ENCODE results near the gene RNF26.

Gene RNF26

GRCh38 chr11:119288219-119288618, 46.1 kb upstream of the RNF26 start:
- Histone ChIP-seq H3K4me3 (ENCODE audit: low read depth, low read length) (no peak overlapping the region), H3K4me1 (ENCODE audit: control insufficient read depth, insufficient read depth, low read length) (no peaks in the 10 kb centered on the region), H3K27ac (ENCODE audit: extremely low read depth, low read depth, low read length) (no peak overlapping the region), H3K9me3 (ENCODE audit: control insufficient read depth, insufficient read depth, low read depth, low read length) (no peaks in the 10 kb centered on the region), H3K36me3 (ENCODE audit: control insufficient read depth in 2 of 2, insufficient read depth in 1 of 2, low read length in 2 of 2) (peaks cover 4 to 46% of the 10 kb centered on the region in 2 experiments; a peak in 2 of 3 replicates)
- ChIA-PET CTCF (interaction anchor here (1.1 to 1.9 kb wide), 2 partner anchors 11 to 92 kb away, joined by 3 to 4 read pairs; no protein-coding TSS in a partner anchor), POLR2A (no interaction called here)
- TF ChIP-seq ZNF398 (tag by site-specific recombination; IDR thresholded peaks at IDR 0.05) (no peak), ZNF426 (tag by site-specific recombination; IDR thresholded peaks at IDR 0.05) (no peak), ZNF2 (tag by site-specific recombination; IDR thresholded peaks at IDR 0.05) (no peak), PATZ1 (tag by site-specific recombination; IDR thresholded peaks at IDR 0.05) (no peak), ZNF510 (tag by site-specific recombination; IDR thresholded peaks at IDR 0.05; ENCODE audit: insufficient replicate concordance) (no peak), GLI2 (tag by site-specific recombination; IDR thresholded peaks at IDR 0.05; ENCODE audit: borderline replicate concordance, low read depth) (no peak), ZNF140 (tag by site-specific recombination; IDR thresholded peaks at IDR 0.05) (no peak), YY1 (tag by site-specific recombination; IDR thresholded peaks at IDR 0.05) (no peak)

- Histone ChIP-seq H3K9me3 (ENCODE audit: control insufficient read depth, insufficient read depth, low read depth, low read length) (no peaks in the 10 kb centered on the region), H3K4me1 (ENCODE audit: control insufficient read depth, insufficient read depth, low read length) (no peaks in the 10 kb centered on the region), H3K4me3 (ENCODE audit: low read depth, low read length) (no peak overlapping the region), H3K36me3 (ENCODE audit: control insufficient read depth in 2 of 2, insufficient read depth in 1 of 2, low read length in 2 of 2) (peaks cover 0 to 34% of the 10 kb centered on the region in 2 experiments; a peak in 2 of 3 replicates), H3K27ac (ENCODE audit: extremely low read depth, low read depth, low read length) (no peak overlapping the region)
- CTCF ChIA-PET: interaction anchor here (0.9 kb wide), 3 partner anchors 31 to 184 kb away, joined by 3 to 5 read pairs (median 4); no protein-coding TSS in a partner anchor
- POLR2A ChIA-PET: no interaction called here
- TF ChIP-seq ZNF610 (tag by site-specific recombination; IDR thresholded peaks at IDR 0.05; ENCODE audit: borderline replicate concordance): 0 out of 2 replicates have a peak, but pooled peaks have one; percentile 61
- no peak for TF ChIP-seq ZNF248 (tag by site-specific recombination; IDR thresholded peaks at IDR 0.05)
- no peak for TF ChIP-seq ZNF211 (tag by site-specific recombination; IDR thresholded peaks at IDR 0.05; ENCODE audit: low read depth)
These were observed 43.3 kb upstream of the RNF26 start for GRCh38 chr11:119290894-119291497.

GRCh38 chr11:119293461-119293860, 40.9 kb upstream of the RNF26 start:
- no peaks in the 10 kb centered on the region for H3K9me3 ChIP-seq (ENCODE audit: control insufficient read depth, insufficient read depth, low read depth, low read length)
- no peak for TF ChIP-seq ZNF341 (tag by site-specific recombination; IDR thresholded peaks at IDR 0.05; ENCODE audit: low read depth)
- TF ChIP-seq GFI1B (tag by site-specific recombination; IDR thresholded peaks at IDR 0.05): no peak
- TF ChIP-seq ZNF513 (tag by site-specific recombination; IDR thresholded peaks at IDR 0.05): no peak
- TF ChIP-seq ZNF610 (tag by site-specific recombination; IDR thresholded peaks at IDR 0.05; ENCODE audit: borderline replicate concordance): no peak
- no peak for TF ChIP-seq ZNF169 (tag by site-specific recombination; IDR thresholded peaks at IDR 0.05)
- TF ChIP-seq ZXDB (tag by site-specific recombination; IDR thresholded peaks at IDR 0.05): no peak
- no peak for TF ChIP-seq HOXA7 (CRISPR knock-in tag; IDR thresholded peaks at IDR 0.05; ENCODE audit: borderline replicate concordance)
- TF ChIP-seq ZNF654 (tag by site-specific recombination; IDR thresholded peaks at IDR 0.05; ENCODE audit: low read depth): no peak
- no peak for TF ChIP-seq ZNF280D (tag by site-specific recombination; IDR thresholded peaks at IDR 0.05)
- no peak for TF ChIP-seq ZNF624 (tag by site-specific recombination; IDR thresholded peaks at IDR 0.05)
- no peak for TF ChIP-seq ZNF623 (tag by site-specific recombination; IDR thresholded peaks at IDR 0.05)
- no peak for TF ChIP-seq ZNF792 (tag by site-specific recombination; IDR thresholded peaks at IDR 0.05)
- no peak for TF ChIP-seq ZNF433 (tag by site-specific recombination; IDR thresholded peaks at IDR 0.05; ENCODE audit: low read depth)

More at GRCh38 chr11:119293461-119293860, 40.9 kb upstream of the RNF26 start:
- ChIA-PET CTCF (interaction anchor here (1.1 to 1.3 kb wide), 2 partner anchors 9 to 87 kb away, joined by 3 to 6 read pairs; partner anchors contain the start of gene CBL), POLR2A (no interaction called here)
- H3K36me3 ChIP-seq (ENCODE audit: control insufficient read depth in 2 of 2, insufficient read depth in 1 of 2, low read length in 2 of 2): peaks cover 0 to 33% of the 10 kb centered on the region in 2 experiments; a peak in 2 of 3 replicates
- no peaks in the 10 kb centered on the region for H3K4me1 ChIP-seq (ENCODE audit: control insufficient read depth, insufficient read depth, low read length)
- no peak overlapping the region for H3K27ac ChIP-seq (ENCODE audit: extremely low read depth, low read depth, low read length)
- no peak overlapping the region for H3K4me3 ChIP-seq (ENCODE audit: low read depth, low read length)

Data from HEK293 (cell line).